Brain pericyte (primary cell): ENCODE measurements around the gene POTEG.
"Not testable (repeated sequence)": the region's sequence is repeated elsewhere in the genome, so short reads cannot be mapped to it uniquely, and the experiment has no call there.

Experiments
- DNase-seq: peaks from one replicate; pipeline ENCODE4 v3.0.0-alpha.2; 2012; ENCODE audit warnings: low read depth, low spot score

Gene POTEG

DNA sequence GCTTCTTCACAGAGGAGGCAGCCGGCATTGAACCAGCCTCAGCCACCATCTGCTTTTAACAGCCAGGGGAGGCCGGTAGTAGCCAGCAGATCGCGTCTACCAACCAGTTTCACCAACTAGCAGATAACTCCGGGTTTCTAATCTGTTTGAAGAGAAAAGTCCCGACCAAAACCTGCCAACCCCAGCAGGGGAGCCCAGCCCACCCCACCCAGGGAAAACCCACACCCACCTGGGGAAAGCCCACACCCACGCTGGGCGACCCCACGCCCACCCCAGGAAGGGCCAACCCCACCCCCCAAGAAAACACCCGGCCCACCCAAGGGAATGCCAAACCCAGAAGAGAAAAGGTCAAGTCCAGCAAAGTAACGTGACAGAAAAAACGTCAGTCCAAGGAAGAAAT, at the start of gene POTEG:
Gene POTEG, minus strand, starts transcription at position 101 of the 400 bp plus-strand sequence. Its CDS starts 52 bp downstream, at position 49.
- DNase-seq = not testable (repeated sequence)

- DNase-seq = not testable (repeated sequence)
These were observed 48.0 kb upstream of the POTEG start for GRCh38 chr14:19482093-19482492.

DNA sequence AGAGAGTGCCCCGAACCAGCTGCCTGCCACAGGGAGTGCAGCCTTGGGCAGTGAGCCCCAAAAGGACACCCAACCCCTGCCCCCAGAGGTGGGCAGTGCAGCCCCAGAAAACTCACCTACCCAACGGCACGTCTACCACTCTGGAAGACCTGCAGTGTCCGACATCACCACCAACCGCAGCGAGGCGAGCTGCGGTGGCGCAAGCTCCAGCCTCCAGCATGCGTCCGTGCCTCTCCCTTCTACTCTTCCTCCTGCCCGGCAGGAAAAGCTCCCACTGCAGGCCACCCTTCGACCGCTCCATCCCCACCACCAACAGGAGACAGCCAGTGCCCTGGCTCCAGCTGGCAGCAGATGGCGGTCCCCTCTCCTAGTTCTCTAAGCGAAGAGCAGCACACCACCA, 47.3 kb upstream of the POTEG start:
- not testable (repeated sequence) for DNase-seq

DNA sequence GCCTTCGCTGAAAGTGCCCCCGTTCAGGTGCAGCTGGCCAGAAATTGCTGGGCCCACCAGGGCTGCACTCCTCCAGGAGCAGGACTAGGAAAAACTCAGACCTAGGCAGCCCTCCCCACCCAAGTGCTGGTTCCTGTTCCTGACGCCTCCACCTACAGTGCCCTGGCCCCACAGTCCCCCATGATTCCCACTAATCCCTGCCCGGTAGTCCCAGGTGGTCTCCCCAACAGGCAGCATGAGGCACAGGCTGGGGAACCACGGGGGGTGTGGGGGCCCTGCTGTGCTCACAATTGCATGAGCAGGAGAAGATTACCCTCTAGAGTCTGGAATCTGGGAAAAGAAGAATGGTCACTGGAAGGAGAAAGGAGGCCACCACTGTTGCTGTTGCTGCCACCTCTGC, 46.4 kb upstream of the POTEG start:
- DNase-seq = not testable (repeated sequence)

GRCh38 chr14:19445761-19446160, 11.6 kb upstream of the POTEG start:
- not testable (repeated sequence) for DNase-seq

GRCh38 chr14:19439826-19440225, 5.7 kb upstream of the POTEG start:
- DNase-seq = not testable (repeated sequence)

GRCh38 chr14:19439219-19439618, 5.1 kb upstream of the POTEG start:
- DNase-seq = not testable (repeated sequence)

DNA sequence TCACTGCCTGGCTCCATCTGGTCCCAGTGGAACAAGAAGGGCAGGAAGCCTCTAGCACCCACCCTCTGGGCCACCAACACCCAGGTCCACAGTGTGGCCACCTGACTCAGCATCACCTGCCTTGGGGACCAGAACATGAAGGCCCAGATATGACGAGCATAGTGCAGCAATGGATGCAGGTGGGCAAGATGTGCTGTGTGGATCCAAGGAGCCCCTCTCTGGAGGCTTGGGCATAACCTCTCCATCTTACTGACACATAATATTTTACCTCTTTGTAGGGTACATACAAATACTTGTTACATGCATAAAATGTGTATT, 2.9 kb upstream of the POTEG start:
- not testable (repeated sequence) for DNase-seq

DNA sequence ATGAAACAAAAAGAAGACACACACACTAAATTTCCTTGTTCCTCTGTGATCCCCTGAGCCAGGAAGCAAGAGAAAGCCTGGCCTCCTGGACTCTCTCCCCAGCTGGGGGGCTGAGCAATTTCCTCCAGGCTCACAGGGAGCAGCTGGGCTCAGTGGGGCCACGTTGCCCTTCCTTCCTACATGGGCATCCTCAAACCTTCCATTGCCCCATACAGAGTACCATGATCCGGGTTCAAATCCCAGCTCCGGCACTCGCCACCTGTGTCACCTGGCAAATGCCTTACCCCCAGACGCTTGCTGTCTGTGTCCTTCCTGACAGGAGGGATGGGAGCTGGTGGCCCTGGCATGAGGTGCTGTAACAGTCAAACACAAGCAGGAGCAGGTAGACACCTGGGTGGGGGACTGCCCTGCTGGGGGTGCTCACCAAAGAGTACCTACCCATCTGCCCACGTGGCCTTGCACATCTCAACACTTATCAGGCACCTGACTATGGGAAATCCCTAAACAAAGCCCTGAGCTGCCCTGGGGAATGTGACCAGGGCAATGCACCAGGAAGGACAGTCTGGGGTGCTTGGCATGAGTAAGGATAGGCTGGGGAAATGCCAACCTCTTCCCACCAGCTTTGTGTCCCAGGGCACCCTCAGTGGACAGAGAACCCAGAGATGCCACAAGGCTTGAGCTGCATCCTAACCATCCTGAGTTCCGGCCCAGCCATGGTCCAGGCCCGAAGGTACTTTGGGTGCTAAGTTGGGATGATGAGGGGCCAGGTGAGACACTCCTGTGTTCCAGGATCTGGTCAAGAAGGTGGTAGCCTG, 2.4 kb upstream of the POTEG start:
- DNase-seq = not testable (repeated sequence)

DNA sequence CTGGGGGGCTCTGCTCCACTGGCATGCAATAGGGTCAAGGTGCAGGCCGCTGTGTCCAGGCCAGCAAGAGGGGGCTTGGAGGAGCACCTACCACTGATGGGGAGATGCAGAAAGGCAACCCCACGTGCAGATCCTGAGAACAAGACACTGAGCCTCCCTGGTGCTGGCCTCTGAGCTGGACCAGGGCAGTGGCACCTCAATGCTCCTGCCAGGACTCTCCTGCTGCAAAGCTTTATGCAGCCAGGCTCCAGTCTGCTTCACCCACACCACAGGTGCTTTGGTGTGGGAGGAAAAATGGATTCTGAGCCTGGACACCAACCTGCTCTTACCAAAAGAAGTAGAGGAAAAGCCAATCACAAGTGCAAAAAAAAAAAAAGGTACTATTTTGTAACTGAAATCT, 1.7 kb upstream of the POTEG start:
- DNase-seq = not testable (repeated sequence)

DNA sequence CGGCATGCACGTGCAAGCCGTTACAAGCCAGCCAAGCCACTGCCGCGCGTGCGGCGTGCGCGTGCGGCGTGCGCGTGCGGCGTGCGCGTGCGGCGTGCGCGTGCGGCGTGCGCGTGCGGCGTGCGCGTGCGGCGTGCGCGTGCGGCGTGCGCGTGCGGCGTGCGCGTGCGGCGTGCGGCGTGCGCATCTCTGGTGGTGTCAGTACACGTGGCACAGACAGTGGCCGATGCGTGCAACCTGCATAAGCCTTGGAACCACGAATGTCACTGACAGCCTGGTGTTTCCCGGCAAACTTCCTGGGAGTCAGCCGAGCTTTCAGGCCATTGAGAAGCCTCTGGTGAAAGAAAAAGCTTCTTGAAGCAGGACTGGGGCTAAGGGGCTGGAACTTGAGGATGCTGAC, 750 bp upstream of the POTEG start:
- not testable (repeated sequence) for DNase-seq

- not testable (repeated sequence) for DNase-seq
These were observed 376 bp downstream of the POTEG start for GRCh38 chr14:19433765-19434164.

DNA sequence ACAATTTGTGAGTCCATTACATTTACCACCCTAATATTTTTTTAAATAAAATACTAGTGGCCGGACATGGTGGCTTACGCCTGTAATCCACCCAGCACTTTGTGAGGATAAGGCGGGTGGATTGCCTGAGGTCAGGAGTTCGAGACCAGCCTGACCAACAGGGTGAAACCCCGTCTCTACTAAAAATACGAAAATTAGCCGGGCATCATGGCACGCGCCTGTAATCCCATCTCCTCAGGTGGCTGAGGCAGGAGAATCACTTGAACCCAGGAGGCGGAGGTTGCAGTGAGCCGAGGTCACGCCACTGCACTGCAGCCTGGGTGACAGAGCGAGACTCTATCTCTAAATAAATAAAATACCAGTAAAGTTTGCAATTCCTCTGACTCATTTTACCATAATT, 25.6 kb downstream of the POTEG start:
- not testable (repeated sequence) for DNase-seq

DNA sequence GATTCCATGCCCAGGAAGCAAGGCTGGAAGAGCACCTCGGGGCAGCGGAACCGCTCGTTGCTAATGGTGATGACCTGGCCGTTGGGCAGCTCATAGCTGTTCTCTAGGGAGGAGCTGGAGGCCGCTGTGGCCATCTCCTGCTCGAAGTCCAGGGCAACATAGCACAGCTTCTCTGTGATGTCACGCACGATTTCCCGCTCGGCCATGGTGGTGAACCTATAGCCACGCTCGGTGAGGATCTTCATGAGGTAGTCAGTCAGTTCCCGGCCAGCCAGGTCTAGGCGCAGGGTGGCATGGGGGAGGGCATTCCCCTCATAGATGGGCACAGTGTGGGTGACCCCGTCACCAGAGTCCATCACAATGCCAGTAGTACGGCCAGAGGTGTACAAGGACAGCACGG, 32.0 kb downstream of the POTEG start:
- DNase-seq = not testable (repeated sequence)

GRCh38 chr14:19394727-19395126, 39.4 kb downstream of the POTEG start:
- DNase-seq = not testable (repeated sequence)

DNA sequence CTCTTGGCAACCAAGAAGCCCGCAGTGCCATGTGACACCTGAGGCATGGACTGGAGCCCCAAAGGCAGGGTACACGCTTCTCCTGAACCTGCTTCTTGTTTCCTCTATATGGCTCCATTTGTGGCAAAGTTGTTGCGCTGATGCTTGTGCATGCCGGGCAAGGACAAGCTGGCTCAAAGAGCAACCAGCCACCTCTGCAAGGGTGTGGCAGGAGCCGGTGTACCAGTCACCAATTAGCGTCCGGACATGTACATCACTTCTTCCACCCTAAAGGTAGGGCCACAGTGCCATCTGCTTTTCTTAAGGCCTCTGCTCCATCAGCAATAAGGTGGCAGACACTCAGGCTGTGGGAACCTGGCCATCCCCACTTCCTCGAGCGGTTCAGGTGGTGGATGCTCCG, 43.9 kb downstream of the POTEG start:
- not testable (repeated sequence) for DNase-seq

- not testable (repeated sequence) for DNase-seq
These were observed 45.4 kb downstream of the POTEG start for GRCh38 chr14:19388741-19389140.

DNA sequence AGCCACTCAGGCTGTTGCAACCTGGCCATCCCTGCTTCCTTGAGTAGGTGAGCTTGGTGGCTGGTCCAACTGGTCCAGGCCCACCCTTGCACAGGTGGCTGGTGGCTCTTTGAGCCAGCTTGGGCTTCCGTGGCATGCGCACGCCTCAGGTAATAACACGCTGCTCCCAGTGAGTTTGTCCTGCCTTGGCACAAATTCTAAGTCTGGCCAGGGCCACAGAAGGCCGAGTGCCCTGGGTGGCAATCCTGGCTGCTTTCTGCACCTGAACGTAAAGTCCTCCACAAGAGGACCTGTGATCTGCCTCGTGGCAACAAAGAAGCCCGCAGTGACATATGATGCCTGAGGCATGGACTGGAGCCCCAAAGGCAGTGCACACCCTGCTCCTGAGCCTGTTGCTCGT, 47.1 kb downstream of the POTEG start:
- DNase-seq = not testable (repeated sequence)

GRCh38 chr14:19386309-19386708, 47.8 kb downstream of the POTEG start:
- DNase-seq = not testable (repeated sequence)

DNA sequence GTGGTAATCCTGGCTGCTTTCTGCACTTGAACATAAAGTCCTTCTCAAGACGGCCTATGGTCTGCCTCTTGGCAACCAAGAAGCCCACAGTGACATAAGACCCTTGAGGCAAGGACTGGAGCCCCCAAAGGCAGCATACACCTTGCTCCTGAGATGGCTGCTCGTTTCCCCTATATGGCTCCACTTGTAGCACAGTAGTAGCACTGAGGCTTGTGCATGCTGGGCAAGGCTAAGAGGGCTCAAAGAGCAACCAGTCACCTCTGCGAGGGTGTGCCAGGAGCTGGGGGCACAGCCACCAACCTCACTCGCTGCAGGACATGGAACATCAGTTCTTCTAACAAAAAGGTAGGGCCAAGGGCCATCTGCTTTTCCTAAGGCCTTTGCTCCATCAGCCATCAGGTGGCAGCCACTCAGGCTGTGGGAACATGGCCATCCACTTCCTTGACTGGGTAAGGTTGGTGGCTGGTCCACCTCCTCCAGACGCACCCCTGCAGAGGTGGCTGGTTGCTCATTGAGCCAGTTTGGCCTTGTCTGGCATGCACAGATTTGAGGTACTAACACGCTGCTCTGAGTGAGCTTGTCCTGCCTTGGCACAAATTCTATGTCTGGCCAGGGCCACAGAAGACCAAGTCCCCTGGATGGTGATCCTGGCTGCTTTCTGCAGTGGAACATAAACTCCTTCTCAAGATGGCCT, 49.9 kb downstream of the POTEG start:
- DNase-seq = not testable (repeated sequence)

DNA sequence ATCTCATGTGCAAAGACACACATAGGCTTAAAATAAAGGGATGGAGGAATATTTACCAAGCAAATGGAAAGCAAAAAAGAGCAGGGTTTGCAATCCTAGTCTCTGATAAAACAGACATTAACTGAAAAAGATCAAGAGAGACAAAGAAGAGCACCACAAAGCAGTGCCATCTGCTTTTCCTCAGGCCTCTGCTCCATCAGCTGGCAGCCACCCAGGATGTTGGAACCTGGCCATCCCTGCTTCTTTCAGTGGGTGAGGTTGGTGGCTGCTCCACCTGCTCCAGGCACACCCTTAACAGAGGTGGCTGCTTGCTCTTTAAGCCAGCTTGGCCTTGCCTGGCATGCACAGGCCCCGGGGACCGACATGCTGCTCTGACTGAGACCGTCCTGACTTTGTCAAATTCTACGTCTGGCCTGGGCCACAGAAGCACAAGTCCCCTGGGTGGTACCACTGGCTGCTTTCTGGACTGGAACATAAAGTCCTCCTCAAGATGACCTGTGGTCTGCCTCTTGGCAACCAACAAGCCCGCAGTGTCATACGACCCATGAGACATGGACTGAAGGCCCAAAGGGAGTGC, 51.0 kb downstream of the POTEG start:
- DNase-seq = not testable (repeated sequence)

DNA sequence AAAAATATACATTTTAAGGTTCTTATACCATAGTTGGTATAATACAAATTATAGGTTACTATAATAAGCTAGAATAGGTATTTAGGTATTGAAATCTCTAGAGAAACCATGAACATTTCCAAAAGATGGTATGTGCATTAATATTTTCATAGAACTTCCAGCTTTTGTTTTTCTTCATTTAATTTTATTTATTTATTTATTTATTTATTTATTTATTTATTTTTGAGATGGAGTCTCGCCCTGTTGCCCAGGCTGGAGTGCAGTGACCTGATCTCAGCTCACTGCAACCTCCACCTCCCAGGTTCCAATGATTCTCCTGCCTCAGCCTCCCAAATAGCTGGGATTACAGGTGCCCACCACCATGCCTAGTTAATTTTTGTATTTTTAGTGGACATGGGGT, 54.0 kb downstream of the POTEG start:
- DNase-seq = not testable (repeated sequence)
